ENCODE measurements around the gene CCN2.

Gene CCN2

GRCh38 chr6:131950767-131951575 lies at the start of gene CCN2:
Gene CCN2, minus strand, starts transcription at chr6:131951372. Its CDS starts 200 bp downstream, at chr6:131951172.
- DNase-seq: peak; percentile 82 to 90
- intact Hi-C loops (cut with DNase I; ENCODE audit: low total_unique reads): loop anchor here (5.0 kb wide), 1 partner anchor 181 kb away; no protein-coding TSS in a partner anchor
- Histone ChIP-seq H3K4me3 (peak within 1 kb of the TSS; percentile 89), H3K4me1 (peaks cover 0 to 57% (median 30%) of the 10 kb centered on the region in 4 donors), H3K9me3 (no peaks in the 10 kb centered on the region), H3K27ac (peak within 1 kb of the TSS; percentile 94 to 96), H3K36me3 (peaks cover 5 to 15% (median 14%) of the 10 kb centered on the region in 3 donors), H3K27me3 (no peaks in the 10 kb centered on the region)
- TF ChIP-seq CTCF (IDR thresholded peaks at IDR 0.05): no peak

- no peak for TF ChIP-seq CTCF (IDR thresholded peaks at IDR 0.05)
- Histone ChIP-seq H3K27me3 (no peaks in the 10 kb centered on the region), H3K27ac (peak overlapping the region; percentile 49 to 67), H3K4me1 (peaks cover 0 to 23% (median 6%) of the 10 kb centered on the region in 4 donors), H3K4me3 (no peak overlapping the region), H3K36me3 (no peaks in the 10 kb centered on the region), H3K9me3 (peaks cover 0 to 7% (median 0%) of the 10 kb centered on the region in 3 donors)
- DNase-seq: no peak
- intact Hi-C loops (cut with DNase I; ENCODE audit: low total_unique reads): no loop called here
Observed at GRCh38 chr6:132000296-132000695, 49.1 kb upstream of the CCN2 start.

- intact Hi-C loops (cut with DNase I; ENCODE audit: low total_unique reads): no loop called here
- TF ChIP-seq CTCF (IDR thresholded peaks at IDR 0.05): no peak
- no peak for DNase-seq
- Histone ChIP-seq H3K4me3 (no peak overlapping the region), H3K27me3 (no peaks in the 10 kb centered on the region), H3K27ac (peak overlapping the region; percentile 49 to 67), H3K36me3 (no peaks in the 10 kb centered on the region), H3K4me1 (peaks cover 0 to 23% (median 6%) of the 10 kb centered on the region in 4 donors), H3K9me3 (peaks cover 0 to 7% (median 0%) of the 10 kb centered on the region in 3 donors)
Observed at GRCh38 chr6:131999545-132000146, 48.5 kb upstream of the CCN2 start.

- H3K9me3 ChIP-seq: peaks cover 0 to under 1% (median 0%) of the 10 kb centered on the region in 3 donors
- H3K27me3 ChIP-seq: no peaks in the 10 kb centered on the region
- no peak for TF ChIP-seq CTCF (IDR thresholded peaks at IDR 0.05)
- H3K4me3 ChIP-seq: no peak overlapping the region
- peak in 1 of 2 donors; percentile 72 for DNase-seq
- peak overlapping the region; percentile 49 to 67 for H3K27ac ChIP-seq
- peaks cover 0 to 23% (median 6%) of the 10 kb centered on the region in 4 donors for H3K4me1 ChIP-seq
- intact Hi-C loops (cut with DNase I; ENCODE audit: low total_unique reads): no loop called here
- H3K36me3 ChIP-seq: no peaks in the 10 kb centered on the region
Observed at GRCh38 chr6:131998255-131998982, 47.2 kb upstream of the CCN2 start.

- Histone ChIP-seq H3K27ac (peak overlapping the region in 1 of 2 donors; percentile 67), H3K4me1 (peaks cover 0 to 23% (median 6%) of the 10 kb centered on the region in 4 donors), H3K4me3 (no peak overlapping the region), H3K9me3 (no peaks in the 10 kb centered on the region), H3K36me3 (no peaks in the 10 kb centered on the region), H3K27me3 (no peaks in the 10 kb centered on the region)
- intact Hi-C loops (cut with DNase I; ENCODE audit: low total_unique reads): no loop called here
- TF ChIP-seq CTCF (IDR thresholded peaks at IDR 0.05): no peak
- no peak for DNase-seq
Observed at GRCh38 chr6:131997429-131998153, 46.4 kb upstream of the CCN2 start.
